Ovary (tissue), 9 donors: ENCODE data around the gene IL1RAP. TPM values are rescaled to one million over a fixed set of nuclear protein-coding genes. Genes with fewer than 3 reads are reported as not detected.
A peak's percentile ranks its signal among the peaks of the same experiment; 100 is the strongest.
"Not testable (repeated sequence)": the region's sequence is repeated elsewhere in the genome, so short reads cannot be mapped to it uniquely, and the experiment has no call there.

ENCODE experiments used
- DNase-seq, 5 donors: peaks; one replicate each; pipeline ENCODE4 v3.0.0-alpha.2; 2019 to 2020
- H3K27ac ChIP-seq, 2 donors: fragments of 200-600 bp; one replicate each; pipeline versions ENCODE4 v1.5.1 to v1.8.0; 2019 to 2022
- H3K27me3 ChIP-seq: fragments of 200-600 bp; one replicate; pipeline ENCODE4 v1.8.0; 2022
- H3K36me3 ChIP-seq: fragments of 200-600 bp; sonication (generic); one replicate; pipeline ENCODE4 v1.5.1; 2019
- H3K4me1 ChIP-seq: one replicate; pipeline ENCODE4 v1.8.1; 2013; ENCODE audit warnings: mild to moderate bottlenecking, moderate library complexity; ENCODE audit not compliant: insufficient read depth
- H3K4me3 ChIP-seq: fragments of 200-600 bp; sonication (generic); one replicate; pipeline ENCODE4 v1.5.1; 2017
- H3K9me3 ChIP-seq, 2 donors: fragments of 200-600 bp in 1 of 2; sonication (generic) in 1 of 2; one replicate each; pipeline versions ENCODE4 v1.5.1 to v1.8.1; 2013 to 2019; ENCODE audit warnings: mild to moderate bottlenecking in 1 of 2, moderate library complexity in 1 of 2
- EP300 ChIP-seq: sonication (generic); formaldehyde crosslinking; IDR thresholded peaks from one replicate; pipeline ENCODE4 v1.6.1; 2017; ENCODE audit warnings: antibody characterized with exemption
- POLR2A ChIP-seq: fragments of 450-650 bp; IDR thresholded peaks from one replicate; pipeline ENCODE4 v1.6.1; 2017; ENCODE audit warnings: antibody characterized with exemption, mild to moderate bottlenecking, moderate library complexity
- WGBS, 3 donors: extraction: QIAGEN DNeasy Blood & Tissue Kit in 1 of 3; methylation state at CpG; one replicate each; pipeline versions ENCODE4 v1.1.5 to v1.1.7; 2013 to 2017; 5-methylcytosine and 5-hydroxymethylcytosine counted together
- intact Hi-C, 4 donors: fragments of 100-400 bp; cut with DNase I; formaldehyde crosslinking; loops; one replicate each; pipeline versions ENCODE4 v1.11.0 to v1.15.1; 2022 to 2023
- polyA plus RNA-seq, 2 donors: library from polyadenylated mRNA; stranded (reverse); fragments of 200-250 nt in 1 of 2; fragments of 350-450 nt in 1 of 2; fragmentation: Illumina TruSeq in 1 of 2; extraction: RNeasy Lipid Tissue Mini Kit (QIAGEN cat#74804) in 1 of 2; gene quantifications; one replicate each; pipeline ENCODE4 v1.2.3, GENCODE V29; 2013 to 2014
- total RNA-seq, 7 donors: library from RNA; depleted of rRNA in 2 of 7; stranded (reverse); fragments of >200 nt in 2 of 7; fragmentation: NEBNext Ultra II Directional in 3 of 7; extraction: Animal tissue kit (Norgen Biotek cat#: 25700) in 3 of 7; gene quantifications; one replicate each; pipeline versions ENCODE4 v1.1.0 to v1.2.4, GENCODE V29; 2016 to 2023
- TF ChIP-seq, protein P1 (sequence below), 3 donors: fragments of 450-650 bp in 2 of 3; fragments of 200-600 bp in 1 of 3; IDR thresholded peaks; one replicate each; pipeline versions ENCODE4 v1.5.1 to v1.8.0; 2016 to 2022; ENCODE audit warnings: antibody characterized with exemption in 3 of 3, mild to moderate bottlenecking in 1 of 3
- donor health status: DM: no; HTN: no; CAD: no; lungs with moderate emphysema.
- donor health status: DM: no; HTN: no; CAD: no.
- donor health status: Bipolar disorder and iron deficiency.
- donor health status: DM: yes; HTN: yes; CAD: no.
- donor health status: DM: no; HTN: no; CAD: no.
- donor health status: DM: yes; HTN: yes; CAD: no.

Gene IL1RAP
- total and polyA plus RNA-seq, 9 donors, result 3.2 to 20.3 (median 7.8) TPM

GRCh38 chr3:190514413-190515153 lies 698 bp downstream of the IL1RAP start:
- WGBS, 3 donors, result 0 to 1% (median 0%) methylated on average over 28 to 29 of the region's 29 CpGs
- Histone ChIP-seq H3K4me1 (no peaks in the 10 kb centered on the region), H3K4me3 (peak overlapping the region; percentile 80), H3K36me3 (no peaks in the 10 kb centered on the region), H3K27me3 (no peaks in the 10 kb centered on the region), H3K27ac (peak overlapping the region; percentile 18 to 65), H3K9me3 (no peaks in the 10 kb centered on the region)
- intact Hi-C loops, result no loop called here
- TF ChIP-seq EP300 (no peak), POLR2A (no peak)
- TF ChIP-seq, protein P1, sequence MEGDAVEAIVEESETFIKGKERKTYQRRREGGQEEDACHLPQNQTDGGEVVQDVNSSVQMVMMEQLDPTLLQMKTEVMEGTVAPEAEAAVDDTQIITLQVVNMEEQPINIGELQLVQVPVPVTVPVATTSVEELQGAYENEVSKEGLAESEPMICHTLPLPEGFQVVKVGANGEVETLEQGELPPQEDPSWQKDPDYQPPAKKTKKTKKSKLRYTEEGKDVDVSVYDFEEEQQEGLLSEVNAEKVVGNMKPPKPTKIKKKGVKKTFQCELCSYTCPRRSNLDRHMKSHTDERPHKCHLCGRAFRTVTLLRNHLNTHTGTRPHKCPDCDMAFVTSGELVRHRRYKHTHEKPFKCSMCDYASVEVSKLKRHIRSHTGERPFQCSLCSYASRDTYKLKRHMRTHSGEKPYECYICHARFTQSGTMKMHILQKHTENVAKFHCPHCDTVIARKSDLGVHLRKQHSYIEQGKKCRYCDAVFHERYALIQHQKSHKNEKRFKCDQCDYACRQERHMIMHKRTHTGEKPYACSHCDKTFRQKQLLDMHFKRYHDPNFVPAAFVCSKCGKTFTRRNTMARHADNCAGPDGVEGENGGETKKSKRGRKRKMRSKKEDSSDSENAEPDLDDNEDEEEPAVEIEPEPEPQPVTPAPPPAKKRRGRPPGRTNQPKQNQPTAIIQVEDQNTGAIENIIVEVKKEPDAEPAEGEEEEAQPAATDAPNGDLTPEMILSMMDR (IDR thresholded peaks at IDR 0.05), result no peak
- DNase-seq, result peak in 4 of 5 donors; percentile 27 to 48 (median 42)

DNA sequence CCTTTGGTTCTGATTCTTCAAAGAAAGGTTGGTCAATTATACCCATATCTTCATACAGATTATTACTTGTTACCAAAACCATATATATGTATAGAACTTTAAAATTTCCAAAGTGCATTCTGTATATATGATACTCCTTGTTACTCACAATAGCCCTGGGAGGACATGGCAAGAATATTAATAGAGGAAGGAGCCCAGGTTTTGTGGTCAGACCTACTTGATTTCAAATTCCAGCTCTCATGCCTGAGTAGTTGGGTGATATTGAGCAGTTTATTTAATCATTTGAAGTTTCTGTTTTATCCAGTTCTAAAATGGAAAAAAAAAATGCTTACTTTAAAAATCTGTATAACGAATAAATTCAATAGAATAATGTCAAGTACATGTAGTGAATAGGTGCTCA lies 2.5 kb downstream of the IL1RAP start:
- no peak overlapping the region for H3K4me3 ChIP-seq
- no peaks in the 10 kb centered on the region for H3K36me3 ChIP-seq
- TF ChIP-seq EP300 (no peak), POLR2A (no peak)
- TF ChIP-seq, protein P1 (IDR thresholded peaks at IDR 0.05), result no peak
- intact Hi-C loops, result no loop called here
- DNase-seq, result no peak
- no peaks in the 10 kb centered on the region for H3K27me3 ChIP-seq
- H3K4me1 ChIP-seq, result no peaks in the 10 kb centered on the region
- WGBS, 3 donors, result 95 to 96% (median 95%) methylated on average over 1 of the region's 1 CpG
- H3K9me3 ChIP-seq, result no peaks in the 10 kb centered on the region
- H3K27ac ChIP-seq, result no peak overlapping the region

DNA sequence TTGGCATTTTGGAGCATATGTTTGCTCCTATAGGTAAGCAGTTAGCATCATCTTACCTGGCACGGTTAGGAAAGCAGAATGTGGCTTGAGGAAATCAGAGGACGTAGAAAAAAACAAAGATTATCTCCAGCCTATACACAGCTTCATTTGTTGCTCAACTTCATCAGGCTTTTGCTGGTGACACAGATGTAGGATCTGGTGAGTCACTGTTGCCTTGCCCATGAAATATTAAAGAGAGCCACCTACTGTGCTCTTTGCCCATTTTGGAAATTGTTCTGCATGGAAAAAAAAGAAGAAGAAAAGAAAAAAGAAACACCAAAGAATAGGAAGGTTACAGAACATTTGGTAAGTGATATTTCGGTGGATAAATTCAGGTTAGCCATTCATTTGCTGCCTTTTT lies 3.8 kb downstream of the IL1RAP start:
- Histone ChIP-seq H3K27ac (no peak overlapping the region), H3K4me1 (no peaks in the 10 kb centered on the region), H3K27me3 (no peaks in the 10 kb centered on the region), H3K9me3 (no peaks in the 10 kb centered on the region), H3K4me3 (no peak overlapping the region), H3K36me3 (no peaks in the 10 kb centered on the region)
- 89 to 93% (median 89%) methylated on average over 3 of the region's 3 CpGs for whole genome bisulfite sequencing, 3 donors
- TF ChIP-seq POLR2A (no peak), EP300 (no peak)
- TF ChIP-seq, protein P1 (IDR thresholded peaks at IDR 0.05), result no peak
- intact Hi-C loops, result no loop called here
- no peak for DNase-seq

DNA sequence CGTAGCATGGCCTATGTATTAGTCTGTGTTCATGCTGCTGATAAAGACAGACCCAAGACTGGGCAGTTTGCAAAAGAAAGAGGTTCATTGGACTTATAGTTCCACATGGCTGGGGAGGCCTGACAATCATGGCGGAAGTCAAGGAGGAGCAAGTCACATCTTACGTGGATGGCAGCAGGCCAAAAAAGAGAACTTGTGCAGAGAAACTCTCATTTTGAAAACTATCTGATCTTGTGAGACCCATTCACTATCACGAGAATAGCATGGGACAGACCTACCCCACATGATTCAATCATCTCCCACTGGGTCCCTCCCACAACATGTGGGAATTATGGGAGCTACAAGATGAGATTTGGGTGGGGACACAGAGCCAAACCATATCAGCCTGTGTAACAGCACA lies 4.6 kb downstream of the IL1RAP start:
- H3K36me3 ChIP-seq, H3K27ac ChIP-seq, H3K27me3 ChIP-seq, H3K4me1 ChIP-seq, H3K9me3 ChIP-seq, DNase-seq, H3K4me3 ChIP-seq, intact Hi-C loops: not testable (repeated sequence)
- 88 to 92% (median 92%) methylated on average over 4 of the region's 4 CpGs for WGBS, 3 donors

DNA sequence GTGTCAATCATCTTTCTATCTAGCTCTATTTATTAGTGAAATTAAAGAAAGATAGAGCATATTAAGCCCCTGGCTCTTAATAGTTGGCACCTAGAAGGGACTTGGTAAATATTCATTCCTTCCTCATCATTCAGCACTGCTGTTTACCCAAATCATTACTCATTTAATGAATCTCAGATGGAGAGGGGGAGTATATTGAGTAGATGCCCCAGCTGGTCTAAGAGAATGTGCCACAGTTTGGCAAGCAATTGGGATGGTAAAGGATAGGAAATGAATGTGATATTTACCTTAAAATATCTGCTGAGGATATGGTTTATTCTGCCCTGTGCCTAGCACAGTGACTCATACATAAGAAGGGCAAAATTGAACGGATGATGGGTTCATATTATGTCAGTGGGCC lies 6.0 kb downstream of the IL1RAP start:
- Histone ChIP-seq H3K4me1 (no peaks in the 10 kb centered on the region), H3K9me3 (no peaks in the 10 kb centered on the region), H3K36me3 (no peaks in the 10 kb centered on the region), H3K27ac (no peak overlapping the region), H3K4me3 (no peak overlapping the region), H3K27me3 (no peaks in the 10 kb centered on the region)
- TF ChIP-seq EP300, result no peak
- TF ChIP-seq, protein P1 (IDR thresholded peaks at IDR 0.05), result no peak
- 52 to 98% (median 98%) methylated on average over 1 of the region's 1 CpG for WGBS, 3 donors
- intact Hi-C loops, result no loop called here
- no peak for DNase-seq
